ENCODE results near the gene BFSP2.

Gene BFSP2

DNA sequence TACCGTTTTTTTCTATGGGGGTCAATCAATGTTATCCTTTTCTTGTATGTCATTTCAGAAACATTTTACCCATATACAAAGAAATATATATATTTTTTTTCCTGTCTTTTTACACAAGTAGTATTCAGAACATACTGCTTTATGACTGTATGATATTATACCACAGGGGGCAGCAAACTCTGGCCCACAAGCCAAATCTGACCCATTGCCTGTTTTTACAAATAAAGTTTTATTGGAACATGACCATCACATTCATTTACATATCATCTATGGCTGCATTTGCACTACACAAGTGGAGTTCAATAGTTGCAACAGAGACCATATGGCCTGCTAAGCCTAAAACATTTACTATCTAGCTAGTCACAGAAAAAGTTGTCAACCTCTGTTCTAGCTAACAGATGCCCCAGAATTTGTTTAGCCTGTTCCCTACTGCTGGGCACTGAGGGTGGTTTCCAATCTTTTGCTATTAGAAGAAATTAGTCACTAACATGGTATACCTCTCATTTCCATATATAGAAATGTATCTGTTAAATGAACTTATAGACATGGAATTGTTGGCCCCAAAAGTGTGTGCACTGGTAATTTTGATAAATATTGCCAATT, 57.7 kb downstream of the BFSP2 start:
- no peak overlapping the region for H3K4me2 ChIP-seq (ENCODE audit: low read depth, low read length, poor library complexity, severe bottlenecking)
- no peak overlapping the region for H3K27ac ChIP-seq (ENCODE audit: low read depth, low read length)

DNA sequence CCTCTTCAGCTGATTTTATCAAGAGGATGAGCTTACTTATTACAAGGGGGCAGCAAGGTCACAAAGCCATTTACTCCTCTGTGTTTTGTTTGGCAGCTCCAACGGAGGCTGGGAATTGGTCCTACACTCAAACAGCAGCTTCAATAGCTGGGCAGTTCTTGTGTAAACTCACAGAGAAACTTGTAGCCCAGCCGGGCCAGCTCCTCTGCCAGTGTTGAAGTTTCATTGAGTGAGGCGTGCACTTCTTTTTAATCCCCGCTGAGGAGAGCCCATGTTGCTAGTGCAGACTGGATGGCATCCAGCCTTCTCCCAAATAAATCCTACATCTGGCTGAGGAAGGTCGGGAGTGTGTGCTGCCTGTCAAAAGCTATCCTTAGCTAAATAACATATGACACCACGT, 59.5 kb downstream of the BFSP2 start:
- Histone ChIP-seq H3K9me3 (ENCODE audit: insufficient read depth, low read length) (no peaks in the 10 kb centered on the region), H3K9ac (ENCODE audit: low read length) (no peak overlapping the region), H3K27me3 (ENCODE audit: low read length) (no peaks in the 10 kb centered on the region), H2AFZ (ENCODE audit: low read depth, low read length, severe bottlenecking) (no peak overlapping the region), H3K4me3 (ENCODE audit: insufficient read depth, low read length, poor library complexity, severe bottlenecking) (no peak overlapping the region), H3K79me2 (ENCODE audit: insufficient read depth, low read length) (peaks cover 18% of the 10 kb centered on the region), H3K4me2 (ENCODE audit: low read depth, low read length, poor library complexity, severe bottlenecking) (no peak overlapping the region), H3F3A (ENCODE audit: insufficient read depth) (0 out of 2 replicates have a peak, but pooled peaks cover 12% of the 10 kb centered on the region), H4K20me1 (ENCODE audit: low read depth, low read length) (no peaks in the 10 kb centered on the region), H3K27ac (ENCODE audit: low read depth, low read length) (no peak overlapping the region), H3K36me3 (ENCODE audit: low read length) (no peaks in the 10 kb centered on the region), H3K9me2 (replicated peaks; ENCODE audit: insufficient read depth, low read length) (no peaks in the 10 kb centered on the region)
- TF ChIP-seq, protein P1, sequence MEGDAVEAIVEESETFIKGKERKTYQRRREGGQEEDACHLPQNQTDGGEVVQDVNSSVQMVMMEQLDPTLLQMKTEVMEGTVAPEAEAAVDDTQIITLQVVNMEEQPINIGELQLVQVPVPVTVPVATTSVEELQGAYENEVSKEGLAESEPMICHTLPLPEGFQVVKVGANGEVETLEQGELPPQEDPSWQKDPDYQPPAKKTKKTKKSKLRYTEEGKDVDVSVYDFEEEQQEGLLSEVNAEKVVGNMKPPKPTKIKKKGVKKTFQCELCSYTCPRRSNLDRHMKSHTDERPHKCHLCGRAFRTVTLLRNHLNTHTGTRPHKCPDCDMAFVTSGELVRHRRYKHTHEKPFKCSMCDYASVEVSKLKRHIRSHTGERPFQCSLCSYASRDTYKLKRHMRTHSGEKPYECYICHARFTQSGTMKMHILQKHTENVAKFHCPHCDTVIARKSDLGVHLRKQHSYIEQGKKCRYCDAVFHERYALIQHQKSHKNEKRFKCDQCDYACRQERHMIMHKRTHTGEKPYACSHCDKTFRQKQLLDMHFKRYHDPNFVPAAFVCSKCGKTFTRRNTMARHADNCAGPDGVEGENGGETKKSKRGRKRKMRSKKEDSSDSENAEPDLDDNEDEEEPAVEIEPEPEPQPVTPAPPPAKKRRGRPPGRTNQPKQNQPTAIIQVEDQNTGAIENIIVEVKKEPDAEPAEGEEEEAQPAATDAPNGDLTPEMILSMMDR (IDR thresholded peaks at IDR 0.05; ENCODE audit: insufficient read depth, low read length, poor library complexity, severe bottlenecking): no peak
- TF ChIP-seq EZH2phosphoT487 (conservative IDR thresholded peaks at IDR 0.05; ENCODE audit: low read length): no peak

More for the DNA sequence above, 57.7 kb downstream of the BFSP2 start:
- Histone ChIP-seq H3K27me3 (ENCODE audit: low read length) (no peaks in the 10 kb centered on the region), H3F3A (ENCODE audit: insufficient read depth) (0 out of 2 replicates have a peak, but pooled peaks cover 12% of the 10 kb centered on the region), H2AFZ (ENCODE audit: low read depth, low read length, severe bottlenecking) (no peak overlapping the region), H3K79me2 (ENCODE audit: insufficient read depth, low read length) (peaks cover 14% of the 10 kb centered on the region), H3K4me3 (ENCODE audit: insufficient read depth, low read length, poor library complexity, severe bottlenecking) (no peak overlapping the region), H4K20me1 (ENCODE audit: low read depth, low read length) (no peaks in the 10 kb centered on the region), H3K9ac (ENCODE audit: low read length) (no peak overlapping the region), H3K9me2 (replicated peaks; ENCODE audit: insufficient read depth, low read length) (no peaks in the 10 kb centered on the region), H3K36me3 (ENCODE audit: low read length) (no peaks in the 10 kb centered on the region), H3K9me3 (ENCODE audit: insufficient read depth, low read length) (no peaks in the 10 kb centered on the region)
- TF ChIP-seq, protein P1 (IDR thresholded peaks at IDR 0.05; ENCODE audit: insufficient read depth, low read length, poor library complexity, severe bottlenecking): peak; percentile 80
- TF ChIP-seq EZH2phosphoT487 (conservative IDR thresholded peaks at IDR 0.05; ENCODE audit: low read length): no peak

DNA sequence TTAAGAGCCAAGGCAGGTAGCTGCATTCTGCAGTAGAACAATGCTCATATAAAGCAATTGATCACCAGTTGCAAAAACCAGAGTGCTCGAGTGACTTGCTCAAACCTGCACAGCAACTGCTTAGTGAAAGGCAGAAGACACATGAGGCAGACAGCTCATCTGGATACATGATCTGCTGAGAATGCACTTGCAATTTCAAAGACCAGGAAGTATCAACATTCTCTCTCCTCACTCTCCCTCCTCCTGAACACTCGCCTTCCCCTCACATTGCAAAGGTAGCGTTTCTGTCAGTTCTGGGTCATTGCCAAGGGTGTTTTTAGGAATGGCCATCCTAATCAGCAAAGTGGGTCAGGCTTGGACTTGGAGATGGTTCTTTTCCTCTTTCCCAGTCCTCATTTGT, 61.0 kb downstream of the BFSP2 start:
- Histone ChIP-seq H3K27ac (ENCODE audit: low read depth, low read length) (no peak overlapping the region), H3K9me2 (replicated peaks; ENCODE audit: insufficient read depth, low read length) (no peaks in the 10 kb centered on the region), H3K9me3 (ENCODE audit: insufficient read depth, low read length) (no peaks in the 10 kb centered on the region), H4K20me1 (ENCODE audit: low read depth, low read length) (no peaks in the 10 kb centered on the region), H3F3A (ENCODE audit: insufficient read depth) (peaks cover 17% of the 10 kb centered on the region; the same call in 1 of the 2 replicates), H3K9ac (ENCODE audit: low read length) (no peak overlapping the region), H3K36me3 (ENCODE audit: low read length) (no peaks in the 10 kb centered on the region), H3K4me3 (ENCODE audit: insufficient read depth, low read length, poor library complexity, severe bottlenecking) (no peak overlapping the region), H3K27me3 (ENCODE audit: low read length) (no peaks in the 10 kb centered on the region), H3K79me2 (ENCODE audit: insufficient read depth, low read length) (peaks cover 20% of the 10 kb centered on the region), H2AFZ (ENCODE audit: low read depth, low read length, severe bottlenecking) (no peak overlapping the region), H3K4me2 (ENCODE audit: low read depth, low read length, poor library complexity, severe bottlenecking) (no peak overlapping the region)
- TF ChIP-seq EZH2phosphoT487 (conservative IDR thresholded peaks at IDR 0.05; ENCODE audit: low read length): no peak
- TF ChIP-seq, protein P1 (IDR thresholded peaks at IDR 0.05; ENCODE audit: insufficient read depth, low read length, poor library complexity, severe bottlenecking): no peak
